ENCODE measurements around the gene FBXW5. TPM values are rescaled to one million over a fixed set of nuclear protein-coding genes. Genes with fewer than 3 reads are reported as not detected.

FBXW5 gene
- polyA plus RNA-seq, 3 donors = 102 to 173 (median 139) TPM

DNA sequence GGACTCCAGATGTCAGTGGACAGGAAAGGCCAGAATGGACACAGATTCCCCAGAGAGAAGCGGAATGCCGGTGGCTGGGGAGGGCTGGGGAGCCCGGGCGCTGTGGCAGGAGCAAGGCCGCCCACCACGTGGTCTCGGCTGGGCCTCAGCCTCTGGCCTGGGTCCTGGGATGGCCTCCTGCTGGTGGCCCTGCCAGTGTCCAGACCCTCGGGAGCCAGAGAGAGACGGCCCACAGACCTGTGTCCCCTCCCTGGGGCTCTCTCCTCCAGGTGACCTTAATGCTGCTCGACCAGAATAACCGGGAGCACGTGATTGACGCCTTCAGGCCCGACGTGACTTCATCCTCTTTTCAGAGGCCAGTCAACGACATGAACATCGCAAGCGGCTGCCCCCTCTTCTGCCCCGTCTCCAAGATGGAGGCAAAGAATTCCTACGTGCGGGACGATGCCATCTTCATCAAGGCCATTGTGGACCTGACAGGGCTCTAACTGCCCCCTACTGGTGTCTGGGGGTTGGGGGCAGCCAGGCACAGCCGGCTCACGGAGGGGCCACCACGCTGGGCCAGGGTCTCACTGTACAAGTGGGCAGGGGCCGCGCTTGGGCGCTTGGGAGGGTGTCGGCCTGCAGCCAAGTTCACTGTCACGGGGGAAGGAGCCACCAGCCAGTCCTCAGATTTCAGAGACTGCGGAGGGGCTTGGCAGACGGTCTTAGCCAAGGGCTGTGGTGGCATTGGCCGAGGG lies 19.0 kb downstream of the FBXW5 start:
- H3K27ac ChIP-seq (ENCODE audit: low read depth, low read length) = no peak overlapping the region
- 77 to 80% (median 79%) methylated on average over 33 of the region's 33 CpGs for WGBS, 3 donors

DNA sequence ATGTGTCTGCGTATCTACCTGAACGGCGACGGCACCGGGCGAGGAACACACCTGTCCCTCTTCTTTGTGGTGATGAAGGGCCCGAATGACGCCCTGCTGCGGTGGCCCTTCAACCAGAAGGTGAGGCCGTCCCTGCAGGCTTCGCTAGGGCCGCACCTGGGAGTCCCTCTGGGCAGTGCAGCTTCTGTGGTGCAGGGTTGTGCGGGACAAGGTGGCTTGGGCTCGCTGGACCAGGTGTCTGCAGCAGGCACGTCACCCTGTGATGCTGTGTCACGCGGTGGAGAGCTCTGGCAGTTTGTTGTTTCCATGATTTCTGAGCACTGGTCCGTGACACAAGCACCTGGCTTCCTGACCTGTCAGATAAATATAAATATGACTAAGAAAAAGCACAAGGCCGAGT lies 20.7 kb downstream of the FBXW5 start:
- 91 to 98% (median 97%) methylated on average over 19 of the region's 19 CpGs for WGBS, 3 donors
- no peak overlapping the region for H3K27ac ChIP-seq (ENCODE audit: low read depth, low read length)

DNA sequence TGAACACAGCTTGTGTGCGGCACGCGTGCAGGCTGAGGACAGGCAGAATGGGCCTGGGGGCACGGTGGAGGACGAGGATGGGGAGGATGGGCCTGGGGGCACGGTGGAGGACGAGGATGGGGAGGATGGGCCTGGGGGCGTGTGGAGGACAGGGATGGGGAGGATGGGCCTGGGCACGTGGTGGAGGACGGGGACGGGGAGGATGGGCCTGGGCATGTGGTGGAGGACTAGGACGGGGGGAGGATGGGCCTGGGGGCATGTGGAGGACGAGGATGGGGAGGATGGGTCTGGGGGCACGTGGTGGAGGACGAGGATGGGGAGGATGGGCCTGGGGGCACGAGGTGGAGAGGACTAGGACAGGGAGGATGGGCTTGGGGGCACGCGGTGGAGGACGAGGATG lies 22.0 kb downstream of the FBXW5 start:
- no peak overlapping the region for H3K27ac ChIP-seq (ENCODE audit: low read depth, low read length)
- WGBS, 3 donors = 90 to 93% (median 92%) methylated on average over 16 to 19 of the region's 19 CpGs

DNA sequence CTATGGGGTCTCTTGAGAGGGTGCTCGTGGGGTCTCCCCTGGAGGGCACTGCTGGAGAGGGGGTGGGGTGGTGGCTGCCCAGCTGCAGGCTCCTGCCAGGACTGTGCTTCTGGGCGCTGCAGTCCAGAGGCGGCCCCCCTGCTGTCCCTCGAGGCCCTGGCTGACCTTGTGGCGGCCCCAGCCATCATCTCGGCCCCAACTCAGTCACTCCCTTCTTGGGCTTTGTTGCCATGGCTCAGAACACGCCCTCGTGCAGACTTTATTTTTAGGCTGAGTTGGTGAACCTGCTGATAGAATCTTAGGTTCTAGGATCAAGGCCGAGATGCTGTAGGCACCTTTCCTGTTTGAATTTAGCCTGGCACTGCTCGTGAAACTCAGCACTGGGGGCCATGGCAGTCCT lies 22.8 kb downstream of the FBXW5 start:
- WGBS, 3 donors = 51 to 81% (median 74%) methylated on average over 10 of the region's 10 CpGs
- H3K27ac ChIP-seq (ENCODE audit: low read depth, low read length) = no peak overlapping the region

DNA sequence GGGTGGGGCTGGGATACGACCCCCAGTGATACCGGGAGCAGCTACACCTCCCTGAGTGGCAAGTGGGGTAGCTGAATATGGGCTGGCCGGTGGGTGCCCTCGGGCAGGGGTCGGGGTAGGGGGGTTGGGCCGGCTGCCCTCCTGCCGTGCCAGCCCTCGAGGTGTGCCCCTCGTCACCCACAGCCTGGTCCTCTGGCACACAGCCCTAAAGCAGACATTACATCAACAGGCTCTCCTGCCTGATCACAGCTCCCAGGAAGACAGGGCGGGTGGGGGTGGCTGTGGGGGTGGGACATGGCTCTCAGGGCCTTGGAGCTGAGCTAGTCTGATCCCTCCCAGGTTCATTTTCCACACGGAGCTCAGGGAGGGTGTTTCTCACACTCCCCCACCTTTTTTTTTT lies 23.2 kb downstream of the FBXW5 start:
- 77 to 91% (median 80%) methylated on average over 11 of the region's 11 CpGs for WGBS, 3 donors
- no peak overlapping the region for H3K27ac ChIP-seq (ENCODE audit: low read depth, low read length)

DNA sequence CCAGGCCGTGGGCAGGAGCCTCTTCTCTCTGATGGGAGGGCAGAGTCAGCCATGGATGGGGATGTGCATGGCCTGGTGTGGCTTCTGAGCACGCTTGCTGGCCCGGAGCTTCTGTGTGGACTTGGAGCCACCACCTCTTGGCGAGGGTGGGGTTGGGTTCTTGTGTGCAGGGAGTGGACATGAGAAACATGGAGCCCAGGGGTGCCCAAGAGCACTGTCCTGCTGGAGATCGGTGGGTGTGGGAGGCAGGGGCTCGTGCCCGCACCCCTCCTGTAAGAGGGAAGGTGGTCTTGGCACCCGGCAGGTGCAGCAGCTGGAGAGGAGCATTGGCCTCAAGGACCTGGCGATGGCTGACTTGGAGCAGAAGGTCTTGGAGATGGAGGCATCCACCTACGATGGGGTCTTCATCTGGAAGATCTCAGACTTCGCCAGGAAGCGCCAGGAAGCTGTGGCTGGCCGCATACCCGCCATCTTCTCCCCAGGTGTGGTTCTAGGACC lies 23.8 kb downstream of the FBXW5 start:
- WGBS, 3 donors = 92 to 97% (median 97%) methylated on average over 14 of the region's 14 CpGs
- no peak overlapping the region for H3K27ac ChIP-seq (ENCODE audit: low read depth, low read length)

DNA sequence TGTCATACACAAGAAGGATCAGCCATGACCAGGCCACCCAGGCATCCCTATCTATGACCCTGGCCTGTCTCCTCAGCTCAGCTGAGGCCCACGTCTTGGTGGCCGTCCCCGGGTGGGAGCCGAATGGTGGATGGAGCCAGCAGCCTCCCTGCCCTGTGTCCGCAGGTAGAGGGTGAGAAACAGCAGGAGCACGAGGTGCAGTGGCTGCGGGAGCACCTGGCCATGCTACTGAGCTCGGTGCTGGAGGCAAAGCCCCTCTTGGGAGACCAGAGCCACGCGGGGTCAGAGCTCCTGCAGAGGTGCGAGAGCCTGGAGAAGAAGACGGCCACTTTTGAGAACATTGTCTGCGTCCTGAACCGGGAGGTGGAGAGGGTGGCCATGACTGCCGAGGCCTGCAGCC lies 24.5 kb downstream of the FBXW5 start:
- H3K27ac ChIP-seq (ENCODE audit: low read depth, low read length) = no peak overlapping the region
- 95 to 97% (median 96%) methylated on average over 15 of the region's 15 CpGs for WGBS, 3 donors

DNA sequence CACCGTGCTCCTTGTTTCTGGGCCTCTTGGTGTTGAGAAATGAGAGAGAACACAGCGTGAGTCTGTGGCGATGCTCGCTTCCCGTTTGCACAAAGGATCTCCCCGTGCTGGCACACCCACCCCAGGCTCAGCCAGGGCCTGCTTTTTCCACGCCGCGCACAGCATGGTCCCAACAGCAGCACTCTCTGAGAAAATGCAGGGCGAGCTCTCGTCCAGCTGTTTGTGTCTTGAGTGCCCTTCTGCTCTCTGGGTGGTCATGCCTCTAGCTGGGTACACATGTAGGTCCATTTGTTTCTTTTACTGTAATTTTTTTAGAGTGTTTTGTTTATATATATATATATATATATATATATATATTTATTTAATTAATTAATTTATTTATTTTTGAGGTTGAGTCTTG lies 26.6 kb downstream of the FBXW5 start:
- WGBS, 3 donors = 70 to 93% (median 72%) methylated on average over 11 of the region's 11 CpGs
- no peak overlapping the region for H3K27ac ChIP-seq (ENCODE audit: low read depth, low read length)

DNA sequence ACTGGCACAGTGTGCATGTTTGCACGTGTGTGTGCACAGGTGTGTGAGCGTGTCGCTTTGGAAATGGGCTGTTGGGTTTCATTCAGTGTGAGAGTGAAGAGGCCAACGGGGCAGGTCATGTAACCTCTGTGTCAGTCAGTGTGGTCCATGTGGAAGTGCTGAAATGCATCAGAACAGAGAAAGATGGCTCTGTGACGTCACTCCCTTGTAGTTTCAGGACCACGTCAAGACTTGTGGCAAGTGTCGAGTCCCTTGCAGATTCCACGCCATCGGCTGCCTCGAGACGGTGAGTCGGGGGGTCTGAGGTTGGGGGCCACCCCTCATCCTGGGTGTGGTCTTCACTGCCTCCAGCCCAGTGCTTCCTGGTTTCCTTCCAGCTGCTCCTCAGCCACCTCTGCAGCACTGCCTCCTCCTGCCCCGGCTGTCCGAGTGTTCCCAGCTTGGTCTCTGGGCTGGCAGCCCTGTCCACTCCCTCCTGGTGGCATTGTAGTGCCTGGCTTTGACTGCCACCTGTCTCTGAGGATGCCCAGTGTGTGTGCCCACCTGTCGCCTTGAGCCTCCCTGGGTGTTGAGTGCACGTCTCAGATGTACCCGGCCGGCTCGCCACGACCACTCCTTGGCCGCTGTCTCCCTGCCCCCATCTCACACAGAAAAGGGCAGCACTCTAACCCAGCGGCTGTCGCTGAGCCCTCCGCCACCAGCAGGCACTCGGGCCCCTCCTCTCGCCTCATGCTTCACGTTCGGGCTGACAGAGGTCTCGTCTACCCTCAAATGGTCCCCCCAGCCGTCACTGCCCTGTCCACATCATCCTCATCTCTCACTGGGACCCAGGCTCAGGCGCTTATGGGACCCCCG lies 28.0 kb downstream of the FBXW5 start:
- 89 to 93% (median 91%) methylated on average over 32 of the region's 32 CpGs for WGBS, 3 donors
- no peak overlapping the region for H3K27ac ChIP-seq (ENCODE audit: low read depth, low read length)

DNA sequence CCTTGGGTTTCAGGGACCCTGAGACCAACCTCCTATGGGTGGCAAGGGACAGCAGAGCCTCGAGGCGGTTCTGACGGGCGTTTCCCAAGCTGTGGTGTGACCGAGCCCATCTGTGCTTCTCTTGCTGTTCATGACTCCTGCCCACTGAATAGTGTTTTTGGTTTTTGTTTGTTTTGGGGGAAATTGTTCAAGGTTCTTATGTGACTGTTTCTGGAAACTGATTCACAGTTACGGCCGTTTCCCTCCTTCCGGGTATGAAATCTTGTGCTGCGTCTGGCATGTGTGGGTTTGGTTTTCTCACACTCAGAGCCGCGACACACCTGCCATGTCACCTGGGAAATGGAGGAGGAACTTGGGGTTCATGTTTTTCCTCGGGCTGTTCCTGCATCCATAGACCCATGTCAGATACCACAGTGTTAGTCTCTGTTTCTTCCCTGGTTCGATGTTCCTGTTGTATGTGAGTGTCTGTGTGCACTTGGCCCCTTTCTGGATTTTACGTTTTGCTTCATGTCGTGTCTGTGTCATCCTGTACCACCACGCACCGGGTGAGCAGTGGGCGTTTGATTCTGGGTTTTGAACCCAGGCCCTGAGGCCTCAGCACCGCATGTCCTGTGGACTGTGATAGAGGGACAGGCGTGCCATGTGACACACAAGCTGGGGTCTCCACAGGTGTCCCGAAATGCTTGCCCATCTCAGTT lies 28.8 kb downstream of the FBXW5 start:
- H3K27ac ChIP-seq (ENCODE audit: low read depth, low read length) = no peak overlapping the region
- 86 to 88% (median 86%) methylated on average over 21 of the region's 21 CpGs for WGBS, 3 donors

DNA sequence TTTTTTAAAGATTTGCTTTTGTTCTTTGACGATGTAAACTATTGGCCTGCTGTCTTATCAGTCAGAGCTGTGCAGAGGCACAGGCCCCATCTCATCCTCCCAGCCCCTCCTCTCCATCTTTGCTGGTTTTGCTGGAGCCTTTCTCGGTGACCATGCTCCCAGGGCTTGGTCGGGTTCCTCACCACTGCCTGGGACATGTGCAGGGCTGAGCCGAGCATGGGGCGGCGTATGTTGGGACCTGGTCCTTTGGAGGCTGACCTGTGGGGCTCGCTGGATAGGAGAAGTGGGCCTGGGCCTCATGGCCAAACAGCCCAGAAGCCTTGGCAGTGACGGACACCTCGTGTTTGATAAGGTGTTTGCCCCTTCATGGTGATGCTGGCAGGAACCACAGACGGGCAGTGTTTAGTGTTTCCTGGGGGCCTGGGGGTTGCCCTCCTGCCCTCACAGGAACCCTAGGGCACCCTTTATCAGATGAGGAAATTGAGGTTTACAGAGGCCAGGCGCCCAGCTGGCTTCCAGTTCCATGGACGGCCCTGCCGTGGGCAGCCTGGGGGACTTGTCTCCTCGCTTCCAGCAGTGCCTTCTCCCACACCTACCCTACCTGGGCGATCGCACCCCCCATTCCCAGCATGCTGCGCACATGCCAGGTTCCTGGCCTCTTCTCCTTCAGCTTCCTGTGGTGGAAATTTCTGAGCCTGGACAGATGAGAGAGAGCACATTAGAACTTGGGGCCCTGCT lies 30.7 kb downstream of the FBXW5 start:
- 82 to 92% (median 84%) methylated on average over 17 of the region's 17 CpGs for WGBS, 3 donors
- H3K27ac ChIP-seq (ENCODE audit: low read depth, low read length) = no peak overlapping the region

DNA sequence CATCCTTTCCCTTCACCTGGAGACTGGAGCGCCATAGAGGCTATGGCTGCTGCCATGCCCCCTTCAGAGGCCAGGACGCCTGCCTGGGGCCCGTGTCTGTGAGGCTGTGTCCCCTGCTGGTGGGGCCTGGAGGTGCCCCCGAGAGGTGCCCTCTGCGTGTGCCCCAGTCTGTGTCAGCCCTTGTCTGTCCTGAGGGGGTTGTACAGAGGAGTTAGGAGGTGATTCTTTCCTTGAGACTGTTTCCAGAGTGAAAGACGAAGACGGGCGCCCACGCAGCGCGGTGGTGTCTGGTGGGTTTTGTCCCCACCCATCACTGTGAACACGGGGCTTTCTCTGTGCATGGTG lies 33.7 kb downstream of the FBXW5 start:
- no peak overlapping the region for H3K27ac ChIP-seq (ENCODE audit: low read depth, low read length)
- 90 to 91% (median 91%) methylated on average over 12 of the region's 12 CpGs for WGBS, 3 donors

DNA sequence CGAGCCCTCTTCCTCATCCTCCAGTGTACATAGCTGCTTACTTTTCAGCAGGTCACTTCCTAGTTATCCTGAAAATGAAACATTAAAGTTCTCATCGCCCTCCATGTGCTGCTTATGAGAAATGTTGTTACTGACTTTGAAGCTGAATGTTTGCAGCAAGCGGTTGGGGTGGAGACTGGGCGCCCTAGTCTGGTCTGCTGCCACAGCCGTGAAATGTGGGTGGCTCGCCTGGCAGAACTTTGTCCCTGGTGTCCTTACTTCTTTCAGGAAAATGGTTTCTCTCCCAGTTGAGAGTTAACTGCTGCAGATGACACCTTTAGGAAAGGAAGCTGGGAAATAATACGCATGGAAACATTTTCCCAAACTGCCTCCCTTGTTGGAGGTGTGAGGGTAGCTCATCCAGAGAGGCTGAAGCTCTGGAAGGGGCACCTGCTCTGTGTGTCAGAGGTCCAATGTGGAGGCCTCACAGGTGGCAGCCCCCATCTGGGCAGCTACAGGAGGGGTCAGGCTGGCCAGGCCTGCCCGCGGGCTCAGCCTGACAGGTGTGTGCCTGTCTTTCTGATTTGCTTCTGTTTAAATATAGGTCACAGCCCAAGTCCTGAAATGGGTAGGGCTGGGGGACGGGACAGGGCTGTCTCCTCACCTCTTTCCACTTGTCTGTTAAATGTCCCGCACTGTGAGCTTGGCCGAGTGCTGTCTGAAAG lies 34.2 kb downstream of the FBXW5 start:
- no peak overlapping the region for H3K27ac ChIP-seq (ENCODE audit: low read depth, low read length)
- WGBS, 3 donors = 92 to 94% (median 93%) methylated on average over 12 of the region's 12 CpGs

DNA sequence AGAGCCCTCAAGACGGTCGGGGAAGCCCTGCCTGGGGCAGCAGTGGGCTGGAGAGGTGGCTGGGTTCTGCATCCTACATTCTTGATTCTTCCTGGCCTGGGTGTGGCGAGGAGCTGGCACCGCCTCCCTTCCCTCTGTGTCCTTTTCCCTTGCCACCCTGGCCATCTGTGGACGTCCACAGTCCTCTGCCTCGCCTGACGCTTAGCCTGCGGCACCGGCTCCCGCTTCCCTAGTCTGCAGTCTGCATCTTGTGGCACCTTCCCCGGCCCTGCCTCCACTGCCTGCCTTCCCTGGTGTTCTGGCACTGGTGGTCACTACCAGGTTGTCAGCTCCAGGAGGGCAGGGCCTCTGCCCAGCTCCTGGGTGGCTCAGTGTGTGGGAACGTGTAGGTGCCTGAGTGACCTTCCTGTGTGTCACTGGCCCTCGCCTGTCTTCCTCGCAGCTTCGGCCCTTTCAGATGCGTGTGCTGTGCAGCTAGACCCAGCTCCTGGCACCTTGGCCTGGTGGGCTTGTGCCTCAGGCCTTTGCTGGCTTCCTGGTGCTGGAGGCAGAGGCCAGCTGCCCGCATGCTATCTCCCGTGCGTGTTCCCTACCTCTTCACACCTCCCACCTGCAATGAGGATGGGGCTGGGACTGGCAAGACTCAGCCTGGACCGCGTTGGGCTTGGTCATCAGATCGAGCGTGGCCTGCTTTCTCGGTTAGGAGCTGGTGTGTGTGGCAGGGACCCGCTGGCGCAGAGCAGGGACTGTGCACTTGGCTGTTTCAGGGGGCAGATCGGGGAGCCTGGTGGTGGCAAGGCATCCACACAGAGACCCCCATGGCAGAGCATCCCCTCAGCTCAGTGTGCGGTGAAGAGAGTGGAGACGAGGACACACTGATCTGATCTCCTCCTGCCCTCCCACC lies 37.3 kb downstream of the FBXW5 start:
- H3K27ac ChIP-seq (ENCODE audit: low read depth, low read length) = no peak overlapping the region
- whole genome bisulfite sequencing, 3 donors = 94 to 97% (median 96%) methylated on average over 28 to 29 of the region's 29 CpGs

DNA sequence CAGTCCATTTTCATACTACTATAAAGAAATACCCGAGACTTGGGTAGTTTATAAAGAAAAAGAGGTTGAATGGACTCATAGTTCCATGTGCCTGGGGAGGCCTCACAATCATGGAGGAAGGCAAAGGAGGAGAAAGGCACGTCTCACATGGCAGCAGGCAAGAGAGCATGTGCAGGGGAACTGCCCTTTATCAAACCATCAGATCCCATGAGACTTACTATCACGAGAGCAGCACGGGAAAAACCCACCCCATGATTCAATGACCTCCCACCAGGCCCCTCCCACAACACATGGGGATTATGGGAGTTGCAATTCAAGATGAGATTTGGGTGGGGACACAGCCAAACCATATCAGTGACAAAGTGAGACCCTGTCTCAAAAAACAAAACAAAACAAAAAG lies 38.3 kb downstream of the FBXW5 start:
- WGBS, 3 donors = 60 to 79% (median 68%) methylated on average over 4 of the region's 4 CpGs
- no peak overlapping the region for H3K27ac ChIP-seq (ENCODE audit: low read depth, low read length)

DNA sequence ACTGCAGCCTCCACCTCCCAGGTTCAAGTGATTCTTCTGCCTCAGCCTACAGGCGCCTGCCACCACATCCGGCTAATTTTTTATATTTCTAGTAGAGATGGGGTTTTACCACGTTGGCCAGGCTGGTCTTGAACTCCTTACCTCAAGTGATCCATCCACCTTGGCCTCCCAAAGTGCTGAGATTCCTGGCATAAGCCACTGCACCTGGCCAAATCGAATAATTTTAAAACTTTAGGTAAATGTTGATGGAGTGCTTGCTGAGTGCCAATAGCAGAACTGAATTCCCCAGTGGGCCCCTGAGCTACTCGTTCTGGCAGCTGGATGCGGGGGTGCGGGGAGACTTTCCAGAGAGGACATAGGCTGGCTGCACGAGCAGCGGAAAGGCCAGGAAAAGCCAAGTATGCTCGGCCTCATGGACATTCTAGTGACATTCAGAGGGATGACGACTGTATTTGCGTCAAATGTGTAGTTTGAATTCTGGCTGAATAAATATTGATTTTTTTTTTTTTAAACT lies 41.4 kb downstream of the FBXW5 start:
- 53 to 64% (median 55%) methylated on average over 12 of the region's 12 CpGs for WGBS, 3 donors
- H3K27ac ChIP-seq (ENCODE audit: low read depth, low read length) = no peak overlapping the region
